ENCODE measurements around the gene CD27.

DNA sequence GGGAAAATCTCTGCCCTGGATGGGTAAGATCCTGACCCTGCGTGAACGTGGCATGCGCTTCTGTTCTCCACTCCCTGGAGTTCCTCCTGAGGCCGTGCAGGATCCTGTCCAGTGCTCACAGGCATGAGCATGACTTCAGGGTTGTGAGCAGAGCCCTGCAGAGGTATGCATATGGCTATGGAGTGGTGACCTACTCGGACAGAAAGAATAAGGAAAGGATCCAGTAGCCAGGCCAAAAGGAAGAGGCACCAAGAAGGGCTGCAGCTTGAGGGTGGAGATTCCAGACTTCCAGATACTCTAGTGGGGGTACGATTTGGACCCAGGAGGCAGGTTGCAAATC is 20.8 kb upstream of the CD27 start:
- TF ChIP-seq, protein P1, sequence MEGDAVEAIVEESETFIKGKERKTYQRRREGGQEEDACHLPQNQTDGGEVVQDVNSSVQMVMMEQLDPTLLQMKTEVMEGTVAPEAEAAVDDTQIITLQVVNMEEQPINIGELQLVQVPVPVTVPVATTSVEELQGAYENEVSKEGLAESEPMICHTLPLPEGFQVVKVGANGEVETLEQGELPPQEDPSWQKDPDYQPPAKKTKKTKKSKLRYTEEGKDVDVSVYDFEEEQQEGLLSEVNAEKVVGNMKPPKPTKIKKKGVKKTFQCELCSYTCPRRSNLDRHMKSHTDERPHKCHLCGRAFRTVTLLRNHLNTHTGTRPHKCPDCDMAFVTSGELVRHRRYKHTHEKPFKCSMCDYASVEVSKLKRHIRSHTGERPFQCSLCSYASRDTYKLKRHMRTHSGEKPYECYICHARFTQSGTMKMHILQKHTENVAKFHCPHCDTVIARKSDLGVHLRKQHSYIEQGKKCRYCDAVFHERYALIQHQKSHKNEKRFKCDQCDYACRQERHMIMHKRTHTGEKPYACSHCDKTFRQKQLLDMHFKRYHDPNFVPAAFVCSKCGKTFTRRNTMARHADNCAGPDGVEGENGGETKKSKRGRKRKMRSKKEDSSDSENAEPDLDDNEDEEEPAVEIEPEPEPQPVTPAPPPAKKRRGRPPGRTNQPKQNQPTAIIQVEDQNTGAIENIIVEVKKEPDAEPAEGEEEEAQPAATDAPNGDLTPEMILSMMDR (IDR thresholded peaks at IDR 0.05): no peak
- no peak for TF ChIP-seq ZFX (IDR thresholded peaks at IDR 0.05; ENCODE audit: borderline replicate concordance)

Data from 22Rv1 (cell line).